HPDE6-E6E7 (cell line): Measurements from ENCODE around the gene FYCO1.
A peak's percentile ranks its signal among the peaks of the same experiment; 100 is the strongest.

ENCODE experiments used
- DNase-seq: peaks from one replicate; pipeline ENCODE4 v3.0.0; 2011; ENCODE audit warnings: missing footprints; ENCODE audit errors: extremely low spot score

FYCO1 gene

DNA sequence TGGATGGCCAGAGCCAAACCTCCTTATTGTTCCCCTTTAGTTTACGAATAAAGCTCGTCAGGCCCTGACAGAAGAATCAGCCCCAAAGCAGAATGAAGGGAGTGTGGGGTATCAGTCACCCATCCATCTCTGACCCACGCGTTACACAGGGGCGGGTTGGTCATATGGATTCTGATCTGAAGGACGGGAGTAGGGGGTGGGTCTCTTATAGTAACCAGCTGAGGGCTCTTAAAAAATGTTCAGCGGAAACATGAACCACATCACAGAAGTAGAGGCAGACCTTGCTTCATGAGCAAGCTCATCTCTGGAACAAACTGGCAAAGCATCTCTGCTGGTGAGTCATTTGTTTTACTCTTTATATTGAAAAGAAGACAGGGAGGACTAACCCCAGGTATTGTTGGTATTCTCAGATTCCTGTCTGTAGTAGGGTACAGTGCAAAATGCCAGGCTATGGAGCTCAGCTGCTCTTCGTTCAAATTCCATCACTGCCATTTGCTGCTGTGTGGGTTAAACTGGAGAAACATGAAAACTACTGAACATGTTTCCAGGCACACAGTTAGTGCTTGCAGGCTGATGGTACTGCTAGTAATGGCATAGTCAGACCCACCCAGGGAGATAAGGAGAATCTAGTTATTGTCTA is 52.3 kb downstream of the FYCO1 start, which contains the start of gene CXCR6:
TSS of gene CXCR6 (plus strand) at position 258 of the 640 bp plus-strand sequence. CDS start 3,018 bp downstream, outside the sequence.
- no peak for DNase-seq

DNA sequence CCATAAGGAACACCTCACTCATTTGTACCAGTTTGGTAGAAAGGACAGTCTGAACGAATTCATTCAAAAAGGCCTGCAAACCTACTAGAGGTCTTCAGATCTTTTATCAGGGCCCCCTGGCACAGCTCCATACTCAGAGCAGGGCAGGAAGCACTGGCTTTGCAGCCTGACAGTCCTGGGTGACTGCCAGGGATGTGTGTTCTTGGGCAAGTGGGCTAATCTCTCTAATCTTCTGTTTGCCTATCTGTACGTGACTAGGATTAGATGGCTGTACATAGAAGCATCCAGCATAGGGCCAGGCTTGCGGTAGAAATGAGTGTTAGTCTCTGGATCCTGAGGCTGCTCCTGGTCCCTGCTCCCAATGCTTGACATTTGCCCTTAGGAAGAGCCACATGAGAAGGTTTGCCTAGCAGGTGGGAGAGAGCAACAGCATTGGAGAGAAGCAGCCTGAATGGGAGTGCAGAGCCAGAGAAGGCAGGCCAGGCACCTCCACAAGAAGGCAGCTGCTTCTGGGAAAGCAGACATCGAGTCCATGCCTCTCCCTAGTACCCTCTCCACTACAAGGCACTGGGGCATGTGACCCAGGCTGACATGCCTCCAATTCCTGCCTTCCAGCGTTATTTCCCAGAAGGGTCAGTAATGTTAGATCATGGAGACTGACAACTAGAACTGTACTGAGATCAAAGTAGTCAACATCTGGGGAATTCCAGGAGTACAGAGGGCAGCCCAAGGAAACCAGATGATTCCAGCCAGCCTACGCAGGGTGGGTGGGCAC is 53.4 kb downstream of the FYCO1 start:
- no peak for DNase-seq

DNA sequence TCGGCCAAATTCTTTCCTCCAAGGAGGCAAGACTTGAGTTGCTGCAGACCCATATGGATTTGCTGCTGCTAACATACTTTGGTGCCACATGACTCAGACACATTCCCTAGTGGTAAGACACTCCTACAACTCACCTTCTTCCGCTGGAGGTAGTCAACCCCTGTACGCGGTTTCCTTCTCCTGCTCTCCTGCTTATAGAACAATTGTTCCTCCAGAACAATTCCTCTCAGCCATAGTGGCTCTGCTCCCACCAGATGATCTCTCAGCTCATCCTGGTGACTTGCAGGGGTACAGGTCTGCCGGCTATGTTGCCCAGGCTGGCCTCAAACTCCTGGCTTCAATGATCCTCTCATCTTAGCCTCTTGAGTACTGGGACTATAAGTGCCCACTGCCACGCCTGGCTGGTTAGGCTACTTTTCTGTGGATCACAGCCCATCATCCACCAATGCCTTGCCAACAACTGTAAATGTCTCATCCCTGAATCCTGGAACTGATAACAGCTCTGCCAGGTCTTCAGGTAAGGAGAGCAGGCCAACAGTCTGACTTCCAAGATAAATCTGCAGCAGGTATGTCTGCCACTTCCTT is 54.8 kb downstream of the FYCO1 start:
- DNase-seq: no peak

DNA sequence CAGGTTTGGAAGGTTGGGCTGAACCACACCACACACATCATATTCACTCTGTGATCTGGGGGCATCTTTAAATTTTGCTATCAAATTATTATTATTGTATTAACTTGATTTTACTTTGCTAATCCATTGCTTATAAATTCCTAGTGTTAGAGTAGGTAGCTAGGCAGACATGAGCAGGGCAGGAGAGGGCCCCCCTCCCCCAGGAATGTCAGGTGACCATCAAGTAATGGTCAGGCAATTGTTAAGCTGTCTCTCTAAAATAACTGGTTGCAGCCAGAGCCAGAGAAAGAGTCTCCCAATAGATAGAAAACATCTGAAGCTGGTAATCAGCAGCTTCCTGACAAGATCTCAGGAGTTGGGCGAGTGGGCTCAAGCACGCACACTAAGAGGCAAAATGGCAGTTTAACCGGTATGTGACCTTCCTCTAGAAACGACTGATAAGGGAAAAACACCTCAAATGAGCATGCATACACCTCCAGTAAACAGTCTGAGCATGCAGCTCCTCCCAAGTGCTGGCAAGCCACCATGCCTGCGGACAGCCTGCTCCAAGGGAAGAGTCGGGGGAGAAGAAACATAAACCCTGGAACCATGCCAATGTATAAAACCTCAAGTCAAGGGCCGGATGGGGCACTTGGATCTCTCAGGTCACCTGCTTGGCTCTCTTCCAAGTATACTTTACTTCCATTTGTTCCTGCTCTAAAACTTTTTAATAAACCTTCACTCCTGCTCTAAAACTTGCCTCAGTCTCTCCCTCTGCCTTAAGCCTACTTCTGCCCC is 55.4 kb downstream of the FYCO1 start:
- DNase-seq: no peak

DNA sequence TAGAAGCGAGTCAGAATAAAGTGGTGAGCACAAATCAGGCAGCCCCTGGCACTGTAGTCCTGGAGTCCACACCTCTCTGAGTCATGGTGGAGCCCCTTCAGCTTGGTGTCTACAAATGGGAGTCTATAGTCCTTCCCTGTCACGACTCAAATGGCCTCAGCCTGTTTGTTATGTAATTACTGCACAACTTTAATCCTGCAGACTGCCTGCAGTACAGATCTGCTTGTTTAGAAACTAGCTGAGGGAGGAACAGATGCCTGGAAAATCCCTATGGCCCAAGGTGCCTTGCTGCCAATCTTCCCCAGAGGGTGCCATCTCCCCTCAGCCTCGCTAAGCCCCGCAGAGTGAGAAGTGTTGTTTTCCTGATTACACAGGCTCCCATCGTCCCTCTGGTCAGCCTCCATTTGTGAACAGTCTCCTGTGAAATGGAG is 56.3 kb downstream of the FYCO1 start:
- DNase-seq: no peak

DNA sequence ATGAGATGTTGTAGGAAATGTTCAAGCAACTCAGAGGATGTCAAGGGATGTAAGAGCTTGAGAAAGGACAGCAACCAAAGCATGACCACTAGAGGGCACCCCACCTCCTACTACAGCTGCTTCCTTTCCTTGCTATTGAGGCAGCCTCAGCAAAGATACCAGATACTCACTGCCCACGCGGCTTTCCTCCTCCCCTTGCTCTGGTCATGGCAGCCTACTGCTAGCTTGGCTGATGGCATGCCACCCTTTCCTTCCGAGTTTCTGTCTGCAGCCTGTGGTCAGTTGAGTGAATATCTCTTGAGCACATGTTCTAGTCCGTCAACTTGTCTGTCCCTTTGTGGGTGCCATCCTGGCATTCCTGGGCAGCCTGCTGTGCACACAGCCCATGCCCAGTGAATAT is 56.8 kb downstream of the FYCO1 start:
- peak; percentile 25 for DNase-seq

DNA sequence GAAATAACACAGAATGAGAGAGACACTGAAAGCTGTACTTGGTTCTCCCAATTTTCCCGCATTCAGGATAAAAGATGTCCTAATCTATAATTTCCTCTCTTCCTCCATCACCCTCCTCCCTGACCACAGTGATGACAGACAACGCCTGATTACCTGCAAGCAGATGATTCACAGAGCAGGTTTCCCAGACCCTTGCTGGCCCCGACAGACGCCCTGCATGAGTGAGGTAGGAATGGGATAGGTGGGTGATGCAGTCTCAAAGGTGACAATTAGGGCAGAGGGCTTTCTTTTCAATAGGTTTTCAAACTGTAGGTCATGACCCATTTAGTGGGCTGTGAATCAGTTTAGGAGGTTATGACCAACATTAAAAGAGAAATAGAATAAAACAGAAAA is 57.6 kb downstream of the FYCO1 start:
- DNase-seq: no peak

DNA sequence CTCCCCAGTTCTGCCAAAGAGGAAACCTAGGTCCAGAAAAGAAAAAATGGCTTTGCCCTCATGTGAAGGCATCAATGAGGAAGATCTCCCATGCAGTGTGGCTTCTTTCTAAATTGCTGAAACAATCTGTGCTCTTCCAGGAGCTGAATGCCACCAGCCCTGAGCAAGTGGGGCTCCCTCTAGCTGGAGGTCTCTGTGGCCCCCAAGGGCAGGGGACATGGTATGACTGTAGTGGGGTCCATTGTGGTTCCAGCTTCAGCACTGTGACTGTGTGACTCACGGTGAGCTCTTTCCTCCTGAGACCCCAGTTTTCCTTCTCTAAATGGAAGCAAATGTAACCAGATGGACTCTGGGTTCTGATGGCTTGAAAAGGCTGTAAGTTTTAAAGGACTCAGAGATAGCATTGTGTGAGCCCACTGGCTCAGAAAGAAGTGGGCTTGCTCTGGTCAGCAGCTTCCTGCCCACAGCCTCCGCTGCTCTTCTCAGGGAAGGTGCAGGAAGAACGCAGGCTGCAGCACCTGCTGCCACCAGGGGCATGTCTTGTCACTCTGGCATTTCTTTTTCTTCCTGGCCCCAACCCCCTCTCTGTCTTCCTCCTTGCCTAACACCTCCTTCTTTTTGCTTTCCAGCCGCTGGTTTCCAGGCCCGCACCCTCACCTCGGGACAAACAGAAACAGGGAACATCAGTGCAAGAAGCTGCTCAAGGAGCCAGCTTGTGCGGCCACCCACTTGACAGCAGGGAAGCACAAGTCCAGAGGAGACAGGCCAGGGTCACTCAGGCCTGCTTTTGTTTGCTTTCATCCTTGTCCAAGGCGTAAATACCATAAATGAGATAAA is 58.2 kb downstream of the FYCO1 start:
- no peak for DNase-seq

DNA sequence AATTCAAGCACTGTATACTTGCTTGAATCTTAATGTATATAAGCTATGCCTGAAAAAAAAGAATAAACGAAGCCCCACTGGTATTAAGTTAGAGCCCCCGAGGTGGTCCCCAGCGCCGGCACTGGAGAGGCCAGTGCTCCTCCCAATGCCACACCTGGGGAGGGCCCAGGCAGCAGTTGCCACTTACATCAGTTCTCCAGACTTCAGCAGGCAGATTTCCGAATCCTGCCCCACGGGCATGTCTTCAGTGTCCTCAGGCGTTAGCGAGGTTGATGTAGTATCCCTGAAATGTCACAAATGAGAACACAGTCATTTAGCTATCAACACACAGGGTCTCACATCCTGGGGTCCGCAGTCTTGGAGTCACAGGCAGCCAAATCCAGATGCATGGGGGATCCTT is 59.4 kb downstream of the FYCO1 start:
- no peak for DNase-seq

DNA sequence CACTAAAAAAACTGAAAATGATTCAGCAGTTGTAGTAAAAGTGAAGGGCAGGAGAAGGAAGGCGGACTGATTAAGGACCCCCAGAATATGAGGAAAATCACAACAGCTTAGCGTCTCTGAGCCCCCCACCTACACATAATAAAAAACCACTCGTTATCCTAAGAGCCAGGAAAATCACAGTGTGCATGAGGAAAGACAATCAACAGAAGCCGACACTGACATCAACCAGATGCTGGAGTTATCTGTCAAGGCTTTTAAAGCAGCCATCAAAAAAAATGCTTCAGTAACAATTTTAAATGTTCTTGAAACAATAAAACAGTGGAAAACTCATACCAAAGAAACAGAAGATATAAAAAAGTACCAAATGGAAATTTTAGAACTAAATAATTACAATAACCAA is 62.0 kb downstream of the FYCO1 start:
- DNase-seq: no peak

DNA sequence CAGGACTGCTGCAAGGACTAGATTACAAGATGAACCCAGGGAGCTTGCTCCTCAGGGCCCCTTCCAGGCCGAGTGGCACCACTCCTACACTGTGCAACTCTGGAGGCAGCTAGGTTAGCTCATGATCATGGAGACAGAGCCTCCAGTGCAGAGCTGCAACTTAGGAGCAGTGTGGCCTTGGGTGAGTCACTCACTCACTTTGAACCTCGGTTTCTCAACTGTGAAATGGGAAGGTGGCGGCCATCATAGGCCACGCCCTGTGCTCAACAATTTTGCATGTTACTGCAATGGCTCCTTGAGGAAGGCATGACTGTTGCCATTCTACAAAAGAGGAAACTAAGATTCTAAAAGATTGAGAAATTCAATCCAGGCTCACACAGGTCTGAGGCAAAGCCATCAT is 63.5 kb downstream of the FYCO1 start:
- DNase-seq: no peak

DNA sequence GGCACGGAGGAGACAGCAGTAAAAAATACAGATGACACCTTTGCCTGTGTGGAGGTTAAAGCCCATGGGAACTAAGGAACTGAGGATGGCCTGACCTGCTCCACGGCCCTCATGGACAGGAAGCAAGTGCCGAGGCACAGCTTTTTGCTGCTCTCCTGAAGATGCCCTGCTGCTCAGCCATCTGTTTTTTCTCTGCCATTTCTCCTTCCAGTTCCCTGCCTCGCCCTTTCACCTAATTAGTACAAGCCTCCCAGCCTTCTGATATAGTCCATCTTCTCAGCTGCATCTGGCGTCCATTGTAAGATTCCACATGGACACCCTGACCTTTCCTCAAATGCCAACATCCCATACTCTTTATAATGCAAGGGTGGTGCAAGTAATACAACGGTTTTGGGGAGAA is 64.1 kb downstream of the FYCO1 start:
- DNase-seq: no peak

DNA sequence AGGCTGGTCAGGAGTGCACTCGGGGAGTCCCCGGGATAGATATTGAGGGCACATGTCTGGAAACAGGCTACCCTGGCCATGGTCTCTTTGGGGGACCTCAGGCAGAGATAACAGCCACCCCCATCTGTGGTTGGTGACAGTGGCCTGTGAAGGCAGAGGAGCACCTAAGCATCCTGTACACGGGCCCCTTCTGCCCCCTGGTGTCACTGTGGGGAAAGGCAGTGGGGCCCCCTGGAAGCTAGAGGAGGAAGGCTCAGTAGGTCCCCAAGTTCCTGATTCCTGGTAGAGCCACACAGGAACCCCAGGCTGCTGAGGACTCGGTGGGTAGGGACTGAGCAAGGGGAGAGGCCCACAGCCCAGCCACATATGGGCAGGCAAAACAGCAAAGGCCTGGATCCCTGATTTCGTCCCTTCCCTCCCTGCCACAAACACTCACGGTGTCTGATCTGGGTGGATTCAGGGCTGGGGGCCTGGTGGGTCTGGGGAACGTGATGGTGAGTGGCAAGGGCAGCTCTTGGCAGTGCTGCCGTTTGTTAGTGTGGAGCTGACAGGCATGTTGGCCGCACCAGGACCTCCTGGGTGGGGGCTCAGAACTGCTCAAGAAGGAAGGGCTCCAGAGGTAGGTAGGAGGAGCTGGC is 66.5 kb downstream of the FYCO1 start:
- peak; percentile 15 for DNase-seq

DNA sequence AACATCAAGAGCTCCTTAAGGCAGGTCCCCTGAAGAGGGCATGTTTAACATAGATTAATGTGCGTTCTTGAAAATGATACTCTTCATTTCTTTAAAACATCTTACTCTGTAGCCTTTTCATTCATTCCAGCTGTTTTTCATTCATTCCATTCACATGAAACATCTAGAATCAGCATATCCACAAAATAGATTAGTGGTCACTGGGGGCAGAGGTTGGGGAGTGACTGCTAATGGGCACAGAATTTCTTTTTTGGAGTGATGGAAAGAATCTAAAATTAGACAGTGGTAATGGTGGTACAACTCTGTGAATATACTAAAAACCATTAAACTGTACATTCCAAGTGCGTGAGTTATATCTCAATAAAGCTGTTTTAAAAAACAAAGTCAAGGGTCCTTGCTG is 67.7 kb downstream of the FYCO1 start:
- no peak for DNase-seq

DNA sequence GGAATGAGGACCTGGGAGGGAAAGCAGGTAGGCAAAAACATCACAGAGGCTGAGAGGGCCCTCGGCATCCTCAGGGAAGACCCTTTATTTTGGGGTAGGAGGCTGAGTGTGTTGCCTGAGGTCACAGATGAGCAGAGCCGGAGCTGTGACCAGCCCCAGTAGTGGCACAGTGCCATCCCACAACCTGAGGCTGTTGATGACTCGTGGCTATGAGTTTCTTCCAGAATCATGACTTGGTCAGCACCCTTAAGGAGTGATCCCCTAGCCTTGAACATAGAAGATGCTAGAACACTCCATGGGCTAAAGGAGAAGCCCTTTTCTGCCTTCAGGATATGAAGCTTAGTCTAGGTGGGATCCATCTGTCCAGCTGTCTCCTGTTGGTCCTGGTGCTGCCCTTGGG is 71.9 kb downstream of the FYCO1 start:
- no peak for DNase-seq

DNA sequence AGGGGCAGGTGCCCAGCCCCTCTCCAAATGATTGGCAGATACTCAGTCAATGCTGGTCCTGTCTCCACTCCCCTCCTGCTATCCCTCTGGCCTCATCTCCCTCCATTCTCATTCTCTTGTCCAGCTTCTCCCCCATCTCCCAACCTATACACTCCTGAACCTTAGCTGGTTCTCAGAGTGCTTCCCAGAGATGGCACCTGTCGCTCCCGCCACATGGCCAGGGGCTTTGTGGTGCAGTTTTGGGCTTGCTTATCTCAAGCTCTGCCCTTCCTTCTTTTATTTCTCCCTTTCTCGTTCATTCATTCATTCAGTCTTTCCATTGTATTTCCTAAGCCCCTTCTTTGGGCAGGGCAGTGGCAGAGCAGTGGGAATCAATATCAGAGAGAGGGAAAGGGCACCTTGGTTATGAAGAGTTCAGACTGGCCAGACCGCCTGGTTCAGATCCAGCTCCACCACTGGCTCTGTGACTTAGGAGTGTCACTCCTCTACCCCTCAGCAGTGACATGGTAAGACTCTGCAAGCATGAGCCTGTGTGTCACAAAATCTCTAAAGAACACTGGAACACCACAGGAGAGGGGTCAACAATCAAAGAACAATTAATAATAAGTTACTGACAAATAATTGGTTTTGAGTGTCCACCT is 72.6 kb downstream of the FYCO1 start:
- DNase-seq: no peak

DNA sequence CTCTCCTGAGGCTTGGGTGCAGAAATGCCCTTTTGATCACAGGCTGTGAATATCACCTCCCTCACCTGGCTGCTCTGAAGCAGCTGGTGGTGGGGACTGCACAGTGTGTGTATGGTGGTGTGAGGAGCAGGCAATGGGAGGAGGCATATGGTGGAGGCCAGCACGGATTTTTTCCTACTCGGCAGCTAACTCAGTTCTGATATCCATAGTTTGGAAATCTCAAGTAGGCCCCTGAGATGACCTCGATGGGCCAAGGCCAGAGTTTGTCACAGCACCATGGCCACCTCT is 73.6 kb downstream of the FYCO1 start:
- no peak for DNase-seq

DNA sequence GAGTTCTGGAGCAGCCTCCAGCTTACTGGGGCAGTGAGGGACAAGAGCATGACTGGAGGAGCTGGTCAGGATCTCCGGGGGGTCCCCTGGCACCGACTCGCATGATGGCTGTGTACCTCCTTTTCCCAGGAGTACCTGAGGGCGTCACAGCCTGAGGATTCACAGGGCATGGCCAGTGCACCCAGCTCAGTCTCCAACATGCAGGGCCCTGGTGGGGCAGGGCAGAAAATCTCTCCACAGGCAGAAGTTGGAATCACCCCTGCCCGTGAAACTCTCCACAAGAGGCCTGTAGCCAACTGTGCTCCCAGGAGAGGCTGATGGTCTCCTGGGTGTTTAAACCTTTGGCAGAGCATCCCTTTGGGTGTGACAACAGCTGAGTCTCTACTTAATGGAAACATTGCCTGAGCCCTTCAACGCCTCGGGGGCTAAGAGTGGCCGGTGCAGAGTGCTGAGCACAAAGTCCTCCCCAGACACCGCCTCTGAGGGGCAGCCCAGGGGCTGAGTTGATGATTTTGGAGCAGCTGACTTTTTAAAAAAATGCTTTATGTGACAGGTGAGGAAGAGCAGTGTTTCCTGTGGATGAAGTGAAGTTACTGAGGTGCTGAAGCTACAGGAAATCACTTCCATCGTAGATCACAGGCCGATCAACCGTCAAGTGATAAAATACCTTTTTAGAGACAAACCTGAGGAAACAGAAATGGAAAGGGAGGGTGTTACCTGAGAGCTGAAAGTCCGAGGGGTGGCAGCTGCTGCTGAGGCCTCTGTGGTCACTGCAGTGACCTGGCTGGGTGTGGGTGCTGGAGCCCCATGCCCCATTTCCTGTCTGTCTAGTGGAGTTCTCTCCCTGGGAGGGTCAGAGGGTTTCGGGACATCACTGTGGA is 74.2 kb downstream of the FYCO1 start:
- DNase-seq: no peak

DNA sequence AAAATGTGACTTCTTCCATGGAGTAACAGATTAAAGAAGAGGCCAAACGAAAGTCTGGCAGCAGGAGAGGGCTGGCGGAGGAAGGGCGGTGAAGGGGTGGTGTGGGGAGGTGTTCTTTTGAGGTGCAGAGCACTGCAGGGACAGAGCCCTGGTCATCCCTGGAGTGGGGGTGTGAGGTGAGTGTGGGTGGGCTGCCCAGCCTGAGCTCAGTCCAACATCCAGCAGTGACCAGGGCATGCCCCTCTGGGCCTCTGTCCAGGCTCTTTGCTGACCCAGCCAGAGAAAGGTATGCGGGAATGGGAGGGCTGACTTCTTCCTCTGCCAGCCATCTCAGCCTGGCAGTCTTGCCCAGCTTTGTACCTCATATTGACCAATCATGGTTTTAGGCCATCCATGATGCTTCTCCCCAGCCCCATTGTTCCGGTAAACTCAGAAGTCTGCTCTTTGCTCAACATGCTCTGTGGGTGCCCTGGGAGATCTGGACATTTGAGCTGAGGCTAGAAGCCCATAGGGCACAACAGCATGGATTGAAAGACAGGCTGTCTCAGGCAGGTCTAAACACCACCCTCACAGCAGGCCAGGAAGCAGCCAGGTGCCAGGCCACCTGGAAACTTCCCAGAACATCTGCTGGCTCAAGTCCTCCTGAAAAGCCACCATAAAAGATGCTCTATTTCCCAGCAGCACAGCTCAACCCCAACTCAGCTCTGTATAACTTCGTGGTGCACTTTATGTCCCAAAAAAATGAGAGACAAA is 78.3 kb downstream of the FYCO1 start:
- DNase-seq: no peak
